IMR-90 (cell line): ENCODE data around the gene EIF3I. TPM values are rescaled to one million over a fixed set of nuclear protein-coding genes. Genes with fewer than 3 reads are reported as not detected.

Experiments
- ATAC-seq: fragments of 200-7000 bp; cut with Tn5 transposase; 2 replicates; pipeline ENCODE4 v1.9.1; 2020; ENCODE audit warnings: low read depth, mild to moderate bottlenecking, moderate library complexity
- BruUV-seq: library from RNA; stranded (reverse); fragments of 400-500 nt; replicated peaks from 2 replicates; lab custom pipeline; 2021; lab: Mats Ljungman, UMichigan
- CTCF ChIA-PET: fragments of 300-600 bp; formaldehyde crosslinking; extraction: SDS; loops from one replicate; lab custom pipeline; 2021; ENCODE audit warnings: antibody characterized with exemption; lab: Yijun Ruan, JAX
- POLR2A ChIA-PET: fragments of 300-600 bp; sonication (Branson Sonifier 250); formaldehyde crosslinking; loops from one replicate; lab custom pipeline; 2022; ENCODE audit warnings: antibody characterized with exemption; ENCODE audit not compliant: unreplicated experiment; lab: Charles Lee
- DNase-seq: peaks from one replicate; pipeline ENCODE4 v3.0.0; 2013
- H2AFZ ChIP-seq: replicated peaks from 2 replicates; pipeline ENCODE3; 2013; ENCODE audit warnings: low read length, mild to moderate bottlenecking; ENCODE audit not compliant: poor library complexity
- H2AK5ac ChIP-seq: 2 replicates; pipeline ENCODE4 v1.6.1; 2013; ENCODE audit warnings: low read depth, low read length, inconsistent platforms
- H2AK9ac ChIP-seq: replicated peaks from 2 replicates; pipeline ENCODE3; 2013; ENCODE audit warnings: mild to moderate bottlenecking, low read depth, low read length, moderate library complexity; ENCODE audit not compliant: poor library complexity
- H2BK120ac ChIP-seq: 2 replicates; pipeline ENCODE4 v1.6.1; 2013; ENCODE audit warnings: low read depth, low read length, inconsistent platforms
- H2BK15ac ChIP-seq: 3 replicates; pipeline ENCODE4 v1.6.1; 2013; ENCODE audit warnings: low read depth, low read length, inconsistent platforms
- H2BK20ac ChIP-seq: 2 replicates; pipeline ENCODE4 v1.6.1; 2013; ENCODE audit warnings: low read depth, mild to moderate bottlenecking, inconsistent platforms, low read length, moderate library complexity
- H2BK5ac ChIP-seq: 2 replicates; pipeline ENCODE4 v1.6.1; 2013; ENCODE audit warnings: mild to moderate bottlenecking, low read depth, low read length, inconsistent platforms; ENCODE audit not compliant: poor library complexity, severe bottlenecking
- H3K14ac ChIP-seq: replicated peaks from 2 replicates; pipeline ENCODE4 v1.6.1; 2013; ENCODE audit warnings: low read depth, low read length, inconsistent platforms
- H3K18ac ChIP-seq: 2 replicates; pipeline ENCODE4 v1.6.1; 2013; ENCODE audit warnings: low read depth, low read length, control low read depth
- H3K23ac ChIP-seq: 2 replicates; pipeline ENCODE4 v1.6.1; 2013; ENCODE audit warnings: low read depth, low read length, inconsistent platforms
- H3K27ac ChIP-seq: 2 replicates; pipeline ENCODE4 v1.5.1; 2013; ENCODE audit warnings: mild to moderate bottlenecking, control low read depth, low read length; ENCODE audit not compliant: insufficient read depth
- H3K27me3 ChIP-seq: 2 replicates; pipeline ENCODE4 v1.6.1; 2013; ENCODE audit warnings: low read length; ENCODE audit not compliant: control insufficient read depth, insufficient read depth
- H3K36me3 ChIP-seq: 2 replicates; pipeline ENCODE4 v1.6.1; 2013; ENCODE audit warnings: low read length, mixed read lengths; ENCODE audit not compliant: control insufficient read depth, insufficient read depth
- H3K4ac ChIP-seq: 2 replicates; pipeline ENCODE4 v1.6.1; 2013; ENCODE audit warnings: low read depth, low read length, inconsistent platforms
- H3K4me1 ChIP-seq: 2 replicates; pipeline ENCODE4 v1.6.1; 2013; ENCODE audit warnings: low read length, mixed read lengths; ENCODE audit not compliant: control insufficient read depth, insufficient read depth
- H3K4me2 ChIP-seq: 2 replicates; pipeline ENCODE4 v1.6.1; 2013; ENCODE audit warnings: low read depth, mild to moderate bottlenecking, control low read depth, low read length, moderate library complexity
- H3K4me3 ChIP-seq: 2 replicates; pipeline ENCODE4 v1.5.1; 2013; ENCODE audit warnings: low read depth, mild to moderate bottlenecking, control low read depth, low read length, moderate library complexity; ENCODE audit not compliant: insufficient read depth
- H3K56ac ChIP-seq: 2 replicates; pipeline ENCODE4 v1.6.1; 2013; ENCODE audit warnings: low read length, inconsistent platforms; ENCODE audit not compliant: insufficient read depth; ENCODE audit errors: extremely low read depth
- H3K79me1 ChIP-seq, 2 experiments: 2 replicates each; pipeline ENCODE4 v1.6.1; 2013; ENCODE audit warnings: low read length in 2 of 2, inconsistent platforms in 1 of 2, low read depth in 1 of 2
- H3K9ac ChIP-seq: 2 replicates; pipeline ENCODE4 v1.6.1; 2013; ENCODE audit warnings: low read depth, low read length, control low read depth
- H3K9me1 ChIP-seq: 2 replicates; pipeline ENCODE4 v1.6.1; 2013; ENCODE audit warnings: low read length, inconsistent platforms; ENCODE audit not compliant: insufficient read depth
- H3K9me3 ChIP-seq: 2 replicates; pipeline ENCODE4 v1.6.1; 2013; ENCODE audit warnings: low read length; ENCODE audit not compliant: control insufficient read depth, insufficient read depth
- H4K20me1 ChIP-seq: 2 replicates; pipeline ENCODE4 v1.6.1; 2013; ENCODE audit warnings: low read length, inconsistent platforms; ENCODE audit not compliant: insufficient read depth
- H4K5ac ChIP-seq: 2 replicates; pipeline ENCODE4 v1.6.1; 2013; ENCODE audit warnings: mild to moderate bottlenecking, low read depth, low read length, control low read depth
- H4K8ac ChIP-seq, 2 experiments: 2 replicates each; pipeline ENCODE4 v1.6.1; 2013; ENCODE audit warnings: low read depth in 2 of 2, low read length in 2 of 2, control low read depth in 1 of 2, inconsistent platforms in 1 of 2
- H4K91ac ChIP-seq: 2 replicates; pipeline ENCODE4 v1.6.1; 2013; ENCODE audit warnings: low read depth, low read length, inconsistent platforms; ENCODE audit not compliant: insufficient read depth
- CEBPB ChIP-seq: IDR thresholded peaks from 2 replicates; pipeline ENCODE4 v1.6.1; 2012; ENCODE audit warnings: low read depth, low read length, improper control_type of control experiment
- MAZ ChIP-seq: IDR thresholded peaks from 2 replicates; pipeline ENCODE4 v1.6.1; 2012; ENCODE audit warnings: low read depth, mild to moderate bottlenecking, low read length, improper control_type of control experiment, moderate library complexity, borderline replicate concordance
- SMC3 ChIP-seq: fragments of 150-350 bp; IDR thresholded peaks from 2 replicates; pipeline ENCODE4 v1.6.1; 2016; ENCODE audit warnings: low read depth, mild to moderate bottlenecking, antibody characterized with exemption, low read length, moderate library complexity
- USF2 ChIP-seq: fragments of 150-350 bp; IDR thresholded peaks from 2 replicates; pipeline ENCODE4 v1.6.1; 2017; ENCODE audit warnings: mild to moderate bottlenecking, antibody characterized with exemption, low read length, low read depth
- WGBS, 2 experiments: methylation state at CpG; one replicate each; pipeline versions ENCODE4 v1.1.5 to v1.1.7; 2013; ENCODE audit warnings: missing lambda C conversion rate in 2 of 2; ENCODE audit not compliant: insufficient read length in 1 of 2; ENCODE audit errors: extremely low coverage in 2 of 2; 5-methylcytosine and 5-hydroxymethylcytosine counted together
- dilution Hi-C: fragments of 300-500 bp; cut with HindIII; formaldehyde crosslinking; loops from one replicate; pipeline ENCODE4 v1.14.3; 2018; ENCODE audit warnings: low sequenced_read_pairs; ENCODE audit not compliant: unreplicated experiment
- in situ Hi-C: fragments of 300-500 bp; cut with MboI; formaldehyde crosslinking; loops from 3 replicates; pipeline ENCODE4 v1.14.3; 2019; ENCODE audit warnings: low sequenced_read_pairs, inconsistent platforms, mixed read lengths
- intact Hi-C: fragments of 100-400 bp; cut with micrococcal nuclease; formaldehyde crosslinking; loops from 2 replicates; pipeline ENCODE4 v1.10.0; 2022
- polyA plus RNA-seq, 3 experiments: library from polyadenylated mRNA; depleted of rRNA; stranded (reverse); fragments of >200 nt; gene quantifications; 2 replicates each; pipeline ENCODE4 v1.2.3, GENCODE V29; 2012; ENCODE audit warnings: low replicate concordance in 1 of 3
- total RNA-seq: library from RNA; depleted of rRNA; stranded (reverse); fragments of >200 nt; gene quantifications from 2 replicates; pipeline ENCODE4 v1.2.3, GENCODE V29; 2012

EIF3I gene
- total and polyA plus RNA-seq, 2 of the 4 experiments (the other 2 are of a cell fraction), result 469 to 716 TPM

GRCh38 chr1:32246888-32247273 is 24.7 kb downstream of the EIF3I start, which contains the start of gene FAM167B:
TSS of gene FAM167B (plus strand) at chr1:32247222. CDS start at chr1:32247422, 200 bp downstream.
- 37% methylated on average over 2 of the region's 3 CpGs; no CpG with 5 or more reads in 1 of the 2 experiments for whole genome bisulfite sequencing, 2 experiments
- Histone ChIP-seq H3K9me3 (no peaks in the 10 kb centered on the region), H3K4me1 (peaks cover 18% of the 10 kb centered on the region), H3K9ac (no peak within 1 kb of the TSS), H3K27me3 (no peaks in the 10 kb centered on the region), H3K14ac (peak within 1 kb of the TSS; percentile 76; the same call in 1 of the 2 replicates), H3K4ac (peak within 1 kb of the TSS; percentile 94), H3K79me1 (peaks cover 0 to 8% of the 10 kb centered on the region in 2 experiments; a peak in 2 of 4 replicates), H2BK15ac (peak within 1 kb of the TSS; percentile 81; the same call in 1 of the 3 replicates), H3K27ac (peak within 1 kb of the TSS; percentile 54; the same call in 1 of the 2 replicates), H4K8ac (peak within 1 kb of the TSS; percentile 58 to 70; a peak in 3 of 4 replicates), H3K36me3 (no peaks in the 10 kb centered on the region), H2BK120ac (peak within 1 kb of the TSS; percentile 86), H2BK5ac (peak within 1 kb of the TSS; percentile 42), H3K56ac (no peak within 1 kb of the TSS), H3K9me1 (peaks cover 16% of the 10 kb centered on the region), H2BK20ac (peak within 1 kb of the TSS; percentile 84), H3K23ac (no peak within 1 kb of the TSS), H3K18ac (peak within 1 kb of the TSS; percentile 45), H4K20me1 (no peaks in the 10 kb centered on the region), H2AK9ac (peak within 1 kb of the TSS; percentile 89), H3K4me3 (no peak within 1 kb of the TSS), H4K91ac (peak within 1 kb of the TSS; percentile 72), H2AFZ (peak within 1 kb of the TSS; percentile 84), H2AK5ac (peak within 1 kb of the TSS; percentile 80), H3K4me2 (no peak within 1 kb of the TSS), H4K5ac (peak within 1 kb of the TSS; percentile 55; the same call in 1 of the 2 replicates)
- dilution Hi-C loops, result no loop called here
- ATAC-seq (peak; percentile 60), DNase-seq (peak; percentile 71)
- intact Hi-C loops, result no loop called here
- BruUV-seq, result no TSS peak
- CTCF ChIA-PET, result interaction anchor here (1.1 kb wide), 1 partner anchor 77 kb away, joined by 3 read pairs; no protein-coding TSS in a partner anchor
- POLR2A ChIA-PET, result interaction anchor here (0.6 kb wide), 2 partner anchors 21 to 70 kb away, joined by 3 to 5 read pairs; no protein-coding TSS in a partner anchor
- in situ Hi-C loops, result no loop called here
- peak; percentile 63; the same call in 1 of the 2 replicates for TF ChIP-seq MAZ
- no peak for TF ChIP-seq SMC3
- peak; percentile 54; the same call in 1 of the 2 replicates for TF ChIP-seq USF2
- no peak for TF ChIP-seq CEBPB
